GM12892 (cell line): ENCODE results near the gene PLOD3.

Experiments
- POLR2A ChIP-seq: IDR thresholded peaks from 2 replicates; pipeline ENCODE4 v1.6.1; 2011; ENCODE audit warnings: low read depth, low read length, control low read depth
- TAF1 ChIP-seq: IDR thresholded peaks from 2 replicates; pipeline ENCODE4 v1.6.1; 2011; ENCODE audit warnings: low read depth, mild to moderate bottlenecking, control low read depth, low read length, borderline replicate concordance

GRCh38 chr7:101156866-101157589 is 60.4 kb downstream of the PLOD3 start:
- TF ChIP-seq TAF1, result no peak
- no peak for TF ChIP-seq POLR2A
